ENCODE data around the gene NRCAM.

- TF ChIP-seq TAF1 (IDR thresholded peaks at IDR 0.05; ENCODE audit: low read depth, low read length): no peak
- TF ChIP-seq POLR2AphosphoS5 (IDR thresholded peaks at IDR 0.05; ENCODE audit: low read depth, low read length): no peak
Measured at GRCh38 chr7:108120933-108121332, 335.3 kb downstream of the NRCAM start.

All from GM12891 (cell line).